NCI-H1105 (cell line): ENCODE data around the gene ACTR1A.

ENCODE experiments used
- DNase-seq: peaks from one replicate; lab custom pipeline; 2025; lab: John Stamatoyannopoulos, UW

ACTR1A gene

DNA sequence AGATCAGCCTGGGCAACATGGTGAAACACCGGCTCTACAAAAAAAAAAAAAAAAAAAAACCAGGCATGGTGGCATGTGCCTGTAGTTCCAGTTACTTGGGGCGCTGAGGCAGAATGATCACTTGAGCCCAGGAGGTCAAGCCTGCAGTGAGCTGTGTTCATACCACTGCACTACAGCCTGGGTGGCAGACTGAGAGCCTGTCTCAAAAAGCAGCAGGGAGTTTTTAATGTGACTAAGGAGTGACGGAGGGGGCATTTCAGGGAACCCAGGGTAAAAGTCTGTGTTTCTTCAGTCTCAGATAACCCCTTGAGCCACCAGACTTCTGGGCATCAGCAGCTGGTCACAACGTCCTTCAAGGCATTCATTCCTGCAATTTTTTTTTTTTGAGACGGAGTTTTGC, 49.0 kb downstream of the ACTR1A start:
- DNase-seq = no peak

GRCh38 chr10:102452672-102453340, 49.7 kb downstream of the ACTR1A start:
- DNase-seq = no peak

- no peak for DNase-seq
Observed at GRCh38 chr10:102451105-102451969, 51.2 kb downstream of the ACTR1A start, which contains the start of gene C10orf95. TSS of gene C10orf95 (minus strand) at chr10:102451543. CDS start at chr10:102451093, 450 bp downstream.

DNA sequence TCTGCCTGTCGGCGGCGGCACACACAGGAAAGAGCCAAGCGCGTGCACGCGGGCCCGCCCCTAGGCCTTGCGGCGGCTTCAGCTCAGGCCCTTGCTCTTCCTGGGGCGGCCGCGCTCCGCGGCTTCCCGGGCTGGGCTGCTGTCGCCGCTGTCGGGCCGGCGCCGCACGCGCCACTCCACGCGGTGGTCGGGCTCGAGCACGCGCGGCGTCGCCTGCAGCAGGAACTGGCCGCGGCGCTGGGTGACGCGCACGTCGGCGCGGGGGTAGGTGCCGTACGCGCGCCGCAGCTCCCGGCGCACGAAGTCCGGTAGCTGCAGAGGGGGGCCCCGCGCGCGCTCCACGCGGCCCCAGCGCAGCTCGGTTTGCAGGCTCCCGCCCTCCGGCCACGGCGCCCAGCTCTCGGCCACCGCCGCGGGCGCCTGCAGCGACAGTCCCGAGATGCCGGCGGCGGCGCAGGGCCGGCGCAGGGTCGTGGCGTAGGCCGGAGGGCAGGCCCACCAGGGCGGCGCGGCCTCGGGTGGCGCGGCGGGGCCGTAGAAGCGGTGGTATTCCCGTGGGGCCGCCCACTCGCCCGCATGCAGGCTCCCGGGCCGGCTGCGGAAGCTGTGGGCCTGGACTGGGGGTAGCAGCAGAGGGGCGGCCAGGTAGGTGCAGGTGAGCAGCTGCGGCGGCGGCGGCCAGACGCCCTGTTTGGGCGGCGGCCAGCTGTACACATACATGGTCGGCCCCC, 52.0 kb downstream of the ACTR1A start:
- peak; percentile 67 for DNase-seq

GRCh38 chr10:102450124-102450373, 52.5 kb downstream of the ACTR1A start:
- DNase-seq = no peak

GRCh38 chr10:102449321-102450123, 53.0 kb downstream of the ACTR1A start:
- DNase-seq = peak; percentile 76

DNA sequence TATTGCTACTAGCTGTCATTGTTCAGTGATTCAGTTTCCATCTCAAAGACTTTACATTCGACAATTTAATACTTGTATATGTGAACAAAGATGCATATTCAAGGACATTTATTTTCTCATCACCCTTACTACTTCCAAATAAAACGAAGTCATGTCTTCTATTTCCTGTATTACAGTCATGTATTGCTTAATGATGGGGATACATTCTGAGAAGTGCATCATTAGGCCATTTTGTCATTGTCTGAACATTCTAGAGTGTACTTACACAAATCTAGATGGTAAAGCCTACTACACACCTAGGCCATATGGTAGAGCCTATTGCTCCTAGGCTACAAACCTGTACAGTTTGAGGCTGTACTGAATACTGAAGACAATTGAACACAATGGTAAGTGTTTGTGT, 57.7 kb downstream of the ACTR1A start:
- DNase-seq = no peak

- DNase-seq = no peak
Observed at GRCh38 chr10:102438374-102438773, 64.1 kb downstream of the ACTR1A start.

- DNase-seq = no peak
Observed at GRCh38 chr10:102437515-102437914, 65.0 kb downstream of the ACTR1A start.

GRCh38 chr10:102436312-102436711, 66.2 kb downstream of the ACTR1A start:
- no peak for DNase-seq

DNA sequence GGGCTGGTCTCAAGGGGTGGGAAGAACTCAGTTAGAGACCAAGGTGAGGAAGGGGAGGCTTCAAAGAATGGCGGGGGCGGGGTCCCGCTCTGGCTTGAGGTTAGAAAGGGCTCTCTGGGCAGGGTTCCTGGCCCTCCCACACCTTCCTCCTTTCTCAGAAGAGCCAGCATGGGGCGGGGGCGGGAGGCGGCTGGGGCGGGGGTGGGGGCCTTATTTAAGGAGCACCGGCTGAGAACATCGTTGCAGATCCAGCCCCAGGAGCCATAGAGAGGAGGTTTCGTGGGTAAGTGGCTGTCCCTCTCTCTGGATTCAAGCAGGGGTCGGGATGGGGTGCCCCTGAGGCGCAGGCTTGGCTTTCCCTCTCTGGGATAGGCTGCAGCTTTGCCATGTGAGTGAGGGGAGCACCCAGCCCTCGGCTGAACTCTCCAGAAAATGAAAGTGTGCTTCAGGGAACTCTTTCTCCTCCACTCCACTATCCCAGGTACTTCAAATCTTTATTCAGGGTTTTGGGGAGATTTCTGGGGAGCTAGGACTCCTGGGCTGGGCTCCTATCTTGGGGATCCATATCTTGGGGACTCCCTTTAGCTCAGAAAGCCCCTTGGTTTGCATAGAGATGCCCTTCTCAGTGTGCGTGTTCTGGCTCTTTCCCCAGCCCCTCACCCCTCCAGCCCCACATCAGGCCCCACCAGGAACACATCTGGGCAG, 66.8 kb downstream of the ACTR1A start:
- DNase-seq = no peak

DNA sequence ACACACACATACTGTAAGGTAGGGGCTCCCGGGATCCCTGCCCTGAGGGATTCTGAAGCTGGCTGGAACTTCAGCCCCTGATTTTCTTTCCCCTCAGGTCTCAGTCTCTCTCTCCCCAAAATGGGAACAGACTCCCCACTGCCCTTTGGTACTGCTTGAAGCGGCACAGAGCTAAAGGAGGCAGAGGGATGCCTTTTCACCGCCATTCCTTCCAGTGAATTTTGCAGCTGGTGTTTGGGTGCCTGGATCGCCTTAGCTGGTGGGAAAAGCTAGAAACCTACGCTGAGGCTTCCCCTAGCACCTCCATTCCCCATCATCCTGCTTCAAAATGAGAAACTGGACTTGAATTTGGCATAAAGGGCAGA, 67.4 kb downstream of the ACTR1A start:
- no peak for DNase-seq

- no peak for DNase-seq
Observed at GRCh38 chr10:102434394-102435132, 67.9 kb downstream of the ACTR1A start.

DNA sequence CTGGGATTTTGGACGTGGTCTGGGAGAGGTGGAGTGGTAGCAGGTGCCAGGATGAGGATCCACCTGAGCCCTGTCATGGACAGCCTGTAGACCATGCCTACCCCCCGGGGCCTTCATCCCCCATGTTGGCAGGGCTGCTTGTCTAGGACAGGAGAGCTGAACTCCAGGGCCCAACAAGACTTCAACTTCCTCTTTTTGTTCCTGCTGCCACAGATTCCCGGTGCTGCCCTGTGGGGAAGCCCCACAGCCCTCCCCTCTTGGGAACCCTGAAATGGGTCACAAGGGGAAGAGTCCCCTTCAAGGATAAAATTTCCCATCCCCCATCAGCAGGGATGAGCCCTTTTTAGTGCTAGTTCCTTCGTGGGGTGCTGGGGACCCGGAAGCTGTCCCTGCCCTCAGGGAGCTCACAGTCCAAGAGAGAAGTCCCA, 68.9 kb downstream of the ACTR1A start:
- no peak for DNase-seq

DNA sequence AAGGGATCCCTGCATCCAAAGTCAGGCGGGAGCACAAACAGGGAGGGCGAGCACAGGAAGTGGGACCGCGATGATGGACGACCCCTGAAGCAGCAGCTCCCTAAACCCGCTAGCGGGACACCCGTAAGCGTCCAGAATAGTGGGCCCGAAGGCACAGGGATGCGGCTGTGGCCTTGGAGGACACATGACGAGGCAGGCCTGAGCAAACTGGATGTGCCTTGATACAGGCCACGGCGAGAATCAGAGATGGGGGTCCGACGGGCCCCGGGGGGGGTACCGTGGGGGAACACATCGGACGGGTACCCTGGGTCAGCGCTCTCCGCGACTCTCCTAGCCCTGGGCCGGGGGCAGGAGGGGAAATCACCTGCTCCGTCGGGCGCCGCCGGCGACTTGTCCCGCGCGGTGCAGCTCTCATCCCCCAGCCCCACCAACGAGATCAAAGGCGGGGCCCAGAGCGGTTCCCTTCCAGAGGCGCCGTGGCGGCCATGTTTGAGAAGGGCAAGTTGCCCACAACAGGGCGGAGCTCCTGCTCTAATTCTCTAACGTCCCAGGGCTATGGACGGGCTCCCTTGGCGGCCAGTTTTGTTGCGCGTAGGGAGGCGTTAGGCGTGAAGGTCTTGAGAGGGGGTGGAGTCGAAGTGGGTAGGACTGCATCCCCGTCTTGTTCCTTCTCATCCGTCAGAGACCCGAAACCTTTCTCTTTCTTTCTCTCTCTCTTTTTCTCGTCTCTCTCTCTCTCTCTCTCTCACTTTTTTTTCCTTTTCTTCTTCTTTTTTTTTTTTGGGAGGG, 70.2 kb downstream of the ACTR1A start, which contains the start of gene CUEDC2:
Gene CUEDC2 (minus strand): TSS at position 413 of the 789 bp plus-strand sequence. CDS start 7,386 bp downstream, outside the sequence.
- peak; percentile 70 for DNase-seq

GRCh38 chr10:102431452-102432124, 70.9 kb downstream of the ACTR1A start:
- no peak for DNase-seq

GRCh38 chr10:102429468-102429867, 73.0 kb downstream of the ACTR1A start:
- no peak for DNase-seq
